Activated naive CD8-positive, alpha-beta T cell treated with anti-CD3 and anti-CD28 coated beads for 36 hours (primary cell): ENCODE results near the gene CFAP141. TPM values are rescaled to one million over a fixed set of nuclear protein-coding genes. Genes with fewer than 3 reads are reported as not detected.

Experiments
- DNase-seq: peaks from one replicate; pipeline ENCODE4 v3.0.0; 2021
- H3K27ac Mint-ChIP-seq: one replicate; pipeline ENCODE4 v1.8.0; 2022; ENCODE audit warnings: mild to moderate bottlenecking, moderate library complexity, mixed read lengths
- H3K27me3 Mint-ChIP-seq: one replicate; pipeline ENCODE4 v1.8.0; 2022; ENCODE audit warnings: mild to moderate bottlenecking, mixed read lengths
- H3K36me3 Mint-ChIP-seq: one replicate; pipeline ENCODE4 v1.8.0; 2021; ENCODE audit warnings: mild to moderate bottlenecking, mixed read lengths
- H3K4me1 Mint-ChIP-seq: one replicate; pipeline ENCODE4 v1.8.0; 2021; ENCODE audit warnings: mixed read lengths
- H3K4me3 Mint-ChIP-seq: one replicate; pipeline ENCODE4 v1.8.0; 2022; ENCODE audit warnings: mild to moderate bottlenecking, moderate library complexity, mixed read lengths
- H3K9me3 Mint-ChIP-seq: one replicate; pipeline ENCODE4 v1.8.0; 2022; ENCODE audit warnings: mixed read lengths
- total RNA-seq, 2 experiments: library from RNA; stranded (reverse); gene quantifications; one replicate each; pipeline ENCODE4 v1.2.3, GENCODE V29; 2021

The CFAP141 gene
- total RNA-seq, 2 experiments from 2014 or later, result not detected

DNA sequence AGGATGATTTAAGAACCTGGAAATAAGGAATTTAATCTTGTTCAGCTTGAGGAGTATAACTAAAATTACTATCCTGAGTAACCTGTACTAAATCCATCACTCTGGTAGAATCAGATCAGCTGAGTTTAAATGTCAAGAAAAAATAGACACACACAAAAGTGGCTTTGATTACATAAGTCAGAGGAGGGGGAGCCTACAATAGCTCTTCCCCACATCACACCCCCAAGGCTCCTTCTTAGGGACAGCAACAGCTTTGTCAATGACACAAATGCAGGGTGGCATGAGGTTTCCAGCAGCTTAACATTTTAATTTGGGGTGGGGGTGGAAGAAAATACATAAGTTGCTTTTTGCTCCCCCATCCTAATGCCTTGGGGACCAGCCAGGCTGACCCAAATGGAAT, 38.7 kb downstream of the CFAP141 start:
- Mint-ChIP-seq H3K4me3 (no peak overlapping the region), H3K4me1 (peaks cover 49% of the 10 kb centered on the region), H3K27me3 (no peaks in the 10 kb centered on the region), H3K36me3 (peaks cover 76% of the 10 kb centered on the region), H3K9me3 (no peaks in the 10 kb centered on the region), H3K27ac (peak overlapping the region; percentile 36)
- DNase-seq, result no peak

- H3K9me3 Mint-ChIP-seq, result no peaks in the 10 kb centered on the region
- no peaks in the 10 kb centered on the region for H3K27me3 Mint-ChIP-seq
- no peak overlapping the region for H3K27ac Mint-ChIP-seq
- H3K36me3 Mint-ChIP-seq, result peaks cover 77% of the 10 kb centered on the region
- no peak overlapping the region for H3K4me3 Mint-ChIP-seq
- no peak for DNase-seq
- peaks cover 41% of the 10 kb centered on the region for H3K4me1 Mint-ChIP-seq
Observed at GRCh38 chr1:154166207-154166606, 39.9 kb downstream of the CFAP141 start.

DNA sequence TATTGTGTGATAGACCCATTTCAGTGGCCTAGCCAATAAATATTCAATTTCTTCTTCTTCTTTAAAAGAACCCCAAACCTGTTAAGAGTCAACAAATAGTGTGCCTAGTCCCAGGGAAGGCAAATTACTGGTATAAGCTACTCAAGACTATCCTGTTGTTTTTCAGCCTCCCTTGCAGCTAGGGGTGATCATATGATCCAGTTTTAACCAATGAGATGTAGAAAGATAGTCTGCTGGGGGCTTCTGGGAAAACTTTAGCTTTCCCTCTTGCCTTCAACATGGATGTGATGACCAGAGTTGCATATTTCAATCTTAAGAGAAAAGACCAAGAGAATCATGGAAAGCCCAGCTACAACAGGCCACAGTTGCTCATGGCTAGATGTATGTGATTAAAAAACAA, 46.6 kb downstream of the CFAP141 start:
- DNase-seq, result no peak
- Mint-ChIP-seq H3K36me3 (peaks cover 84% of the 10 kb centered on the region), H3K9me3 (peaks cover 11% of the 10 kb centered on the region), H3K27me3 (no peaks in the 10 kb centered on the region), H3K27ac (peak overlapping the region; percentile 94), H3K4me3 (no peak overlapping the region), H3K4me1 (peaks cover 59% of the 10 kb centered on the region)

- DNase-seq, result no peak
- peak overlapping the region; percentile 94 for H3K27ac Mint-ChIP-seq
Observed at GRCh38 chr1:154158307-154159125, 47.6 kb downstream of the CFAP141 start.

GRCh38 chr1:154157520-154158306, 48.4 kb downstream of the CFAP141 start:
- H3K9me3 Mint-ChIP-seq, result peaks cover 11% of the 10 kb centered on the region
- peaks cover 62% of the 10 kb centered on the region for H3K4me1 Mint-ChIP-seq
- peak; percentile 75 for DNase-seq
- peak overlapping the region; percentile 66 for H3K4me3 Mint-ChIP-seq
- H3K36me3 Mint-ChIP-seq, result peaks cover 75% of the 10 kb centered on the region
- peak overlapping the region; percentile 94 for H3K27ac Mint-ChIP-seq
- no peaks in the 10 kb centered on the region for H3K27me3 Mint-ChIP-seq

More at GRCh38 chr1:154158307-154159125, 47.6 kb downstream of the CFAP141 start:
- peak overlapping the region; percentile 42 for H3K4me3 Mint-ChIP-seq
- H3K4me1 Mint-ChIP-seq, result peaks cover 65% of the 10 kb centered on the region
- peaks cover 83% of the 10 kb centered on the region for H3K36me3 Mint-ChIP-seq
- H3K9me3 Mint-ChIP-seq, result peaks cover 11% of the 10 kb centered on the region
- no peaks in the 10 kb centered on the region for H3K27me3 Mint-ChIP-seq

- H3K4me1 Mint-ChIP-seq, result peaks cover 55% of the 10 kb centered on the region
- peaks cover 52% of the 10 kb centered on the region for H3K36me3 Mint-ChIP-seq
- H3K9me3 Mint-ChIP-seq, result peaks cover 7% of the 10 kb centered on the region
- H3K4me3 Mint-ChIP-seq, result no peak overlapping the region
- H3K27ac Mint-ChIP-seq, result peak overlapping the region; percentile 80
- H3K27me3 Mint-ChIP-seq, result no peaks in the 10 kb centered on the region
- no peak for DNase-seq
Observed at GRCh38 chr1:154155251-154155650, 50.9 kb downstream of the CFAP141 start.

GRCh38 chr1:154154534-154155191, 51.5 kb downstream of the CFAP141 start, which contains the start of gene NUP210L:
Gene NUP210L (minus strand): TSS chr1:154155073.
- peaks cover 3% of the 10 kb centered on the region for H3K9me3 Mint-ChIP-seq
- peak within 1 kb of the TSS; percentile 80 for H3K27ac Mint-ChIP-seq
- no peak for DNase-seq
- H3K4me3 Mint-ChIP-seq, result no peak within 1 kb of the TSS
- H3K36me3 Mint-ChIP-seq, result peaks cover 47% of the 10 kb centered on the region
- H3K27me3 Mint-ChIP-seq, result no peaks in the 10 kb centered on the region
- H3K4me1 Mint-ChIP-seq, result peaks cover 52% of the 10 kb centered on the region

DNA sequence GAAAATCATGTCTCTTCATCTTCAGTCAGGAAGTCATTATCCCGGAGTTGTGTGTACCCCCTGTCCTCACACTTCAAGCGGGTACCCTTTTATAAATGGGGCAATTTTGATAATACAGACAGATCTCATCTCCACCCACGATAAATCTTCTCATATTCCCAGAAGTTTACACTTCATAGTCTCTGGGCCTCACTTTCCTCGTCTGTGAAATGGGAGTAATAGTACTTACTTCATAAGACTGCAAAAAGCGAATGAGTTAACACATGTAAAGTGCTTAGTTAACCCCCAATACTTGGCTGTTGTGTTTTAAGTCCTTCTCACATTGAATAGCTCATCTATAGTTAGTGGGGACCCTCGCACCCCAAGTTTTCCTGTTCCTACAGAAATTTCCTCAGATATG, 52.1 kb downstream of the CFAP141 start:
- Mint-ChIP-seq H3K4me1 (peaks cover 46% of the 10 kb centered on the region), H3K9me3 (no peaks in the 10 kb centered on the region), H3K27me3 (no peaks in the 10 kb centered on the region), H3K36me3 (peaks cover 41% of the 10 kb centered on the region), H3K4me3 (no peak overlapping the region), H3K27ac (peak overlapping the region; percentile 80)
- no peak for DNase-seq

DNA sequence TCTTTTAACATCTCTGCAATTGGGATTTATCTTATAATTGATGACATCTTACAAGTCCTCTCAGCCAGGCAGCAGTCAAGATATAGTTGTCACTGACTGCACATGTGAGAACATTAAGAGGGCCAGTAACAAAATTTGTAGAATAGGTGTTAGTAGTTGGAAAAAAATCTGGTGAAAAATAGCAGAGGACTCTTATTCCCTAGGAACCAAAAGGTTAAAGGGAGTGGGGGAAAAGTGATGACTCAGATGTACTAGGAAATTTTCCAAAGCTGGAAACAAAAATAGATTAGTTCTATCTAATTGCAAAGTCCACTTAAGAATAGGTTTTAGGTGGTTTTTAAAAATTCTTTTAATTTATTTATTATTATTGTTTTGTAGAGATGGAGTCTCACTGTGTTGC, 54.8 kb downstream of the CFAP141 start:
- Mint-ChIP-seq H3K4me3 (no peak overlapping the region), H3K9me3 (no peaks in the 10 kb centered on the region), H3K27me3 (no peaks in the 10 kb centered on the region), H3K4me1 (peaks cover 27% of the 10 kb centered on the region), H3K27ac (peak overlapping the region; percentile 57), H3K36me3 (peaks cover 22% of the 10 kb centered on the region)
- DNase-seq, result no peak

Other genes with a start within 250 kb of the CFAP141 start
- gene CRTC2, start 247.7 kb downstream of the CFAP141 start, total RNA-seq, result 10 to 100 TPM; 56.4 to 67.0 TPM
- 10 to 100 TPM; 60.6 to 63.1 TPM for gene SLC39A1, start 242.8 kb downstream of the CFAP141 start, total RNA-seq
- gene CREB3L4, start 238.4 kb downstream of the CFAP141 start, total RNA-seq, result 1 to 10 TPM; 6.8 to 7.3 TPM
- 100 to 1,000 TPM; 204 to 214 TPM for gene JTB, start 228.7 kb downstream of the CFAP141 start, total RNA-seq
- 10 to 100 TPM; 48.7 to 53.5 TPM for gene RAB13, start 220.0 kb downstream of the CFAP141 start, total RNA-seq
- 1,000 to 10,000 TPM; 1,340 to 1,924 TPM for gene RPS27, start 215.6 kb downstream of the CFAP141 start, total RNA-seq
- under 1 TPM in 1 of 2 experiments, not detected in 1; 0.04 TPM for gene NUP210L, start 51.3 kb downstream of the CFAP141 start, total RNA-seq
- gene TPM3, start 14.2 kb downstream of the CFAP141 start, total RNA-seq, result 100 to 1,000 TPM; 725 to 753 TPM
- 100 to 1,000 TPM; 247 to 266 TPM for gene UBAP2L, start 14.6 kb upstream of the CFAP141 start, total RNA-seq
- gene HAX1, start 66.3 kb upstream of the CFAP141 start, total RNA-seq, result 100 to 1,000 TPM; 167 to 181 TPM
- gene AQP10, start 114.8 kb upstream of the CFAP141 start, total RNA-seq, result not detected
- gene ATP8B2, start 119.2 kb upstream of the CFAP141 start, total RNA-seq, result 10 to 100 TPM; 64.9 to 66.4 TPM
- 1 to 10 TPM; 2.3 to 2.4 TPM for gene IL6R, start 199.0 kb upstream of the CFAP141 start, total RNA-seq